PC-9 (cell line): ENCODE results near the gene RTF2.

ENCODE experiments used
- EZH2 ChIP-seq: fragments of 200-600 bp; sonication (generic); IDR thresholded peaks from 2 replicates; pipeline ENCODE4 v1.8.0; 2017; ENCODE audit warnings: antibody characterized with exemption, low read depth
- TF ChIP-seq, protein P1 (sequence below): fragments of 200-600 bp; sonication (generic); conservative IDR thresholded peaks from 2 replicates; pipeline ENCODE4 v1.6.1; 2017; ENCODE audit warnings: mixed run types, antibody characterized with exemption, mild to moderate bottlenecking, moderate library complexity

DNA sequence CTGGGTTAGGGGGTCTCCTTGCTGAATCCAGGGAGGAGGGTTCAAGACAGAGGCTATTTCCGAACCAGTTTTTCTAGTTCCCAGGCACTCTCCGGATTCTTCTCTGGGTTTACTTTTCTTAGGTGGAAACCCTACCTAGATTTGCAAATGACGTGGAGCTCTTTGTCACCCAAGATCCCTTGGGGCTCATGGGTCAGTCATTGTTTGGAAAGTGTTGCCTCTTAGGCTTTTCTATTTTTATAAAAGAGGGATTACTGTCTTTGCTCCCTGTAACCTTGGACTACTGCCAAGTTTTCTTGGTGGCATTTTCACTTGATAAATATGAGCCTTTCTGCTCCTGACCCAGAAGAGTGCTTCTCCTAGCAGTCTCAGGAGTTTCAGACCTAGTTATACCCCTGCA is 98.2 kb downstream of the RTF2 start:
- TF ChIP-seq, protein P1, sequence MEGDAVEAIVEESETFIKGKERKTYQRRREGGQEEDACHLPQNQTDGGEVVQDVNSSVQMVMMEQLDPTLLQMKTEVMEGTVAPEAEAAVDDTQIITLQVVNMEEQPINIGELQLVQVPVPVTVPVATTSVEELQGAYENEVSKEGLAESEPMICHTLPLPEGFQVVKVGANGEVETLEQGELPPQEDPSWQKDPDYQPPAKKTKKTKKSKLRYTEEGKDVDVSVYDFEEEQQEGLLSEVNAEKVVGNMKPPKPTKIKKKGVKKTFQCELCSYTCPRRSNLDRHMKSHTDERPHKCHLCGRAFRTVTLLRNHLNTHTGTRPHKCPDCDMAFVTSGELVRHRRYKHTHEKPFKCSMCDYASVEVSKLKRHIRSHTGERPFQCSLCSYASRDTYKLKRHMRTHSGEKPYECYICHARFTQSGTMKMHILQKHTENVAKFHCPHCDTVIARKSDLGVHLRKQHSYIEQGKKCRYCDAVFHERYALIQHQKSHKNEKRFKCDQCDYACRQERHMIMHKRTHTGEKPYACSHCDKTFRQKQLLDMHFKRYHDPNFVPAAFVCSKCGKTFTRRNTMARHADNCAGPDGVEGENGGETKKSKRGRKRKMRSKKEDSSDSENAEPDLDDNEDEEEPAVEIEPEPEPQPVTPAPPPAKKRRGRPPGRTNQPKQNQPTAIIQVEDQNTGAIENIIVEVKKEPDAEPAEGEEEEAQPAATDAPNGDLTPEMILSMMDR, result no peak
- no peak for TF ChIP-seq EZH2
